ENCODE results near the gene GNRHR.

GRCh38 chr4:67718848-67719247 lies 35.3 kb downstream of the GNRHR start:
- TF ChIP-seq, protein P1, sequence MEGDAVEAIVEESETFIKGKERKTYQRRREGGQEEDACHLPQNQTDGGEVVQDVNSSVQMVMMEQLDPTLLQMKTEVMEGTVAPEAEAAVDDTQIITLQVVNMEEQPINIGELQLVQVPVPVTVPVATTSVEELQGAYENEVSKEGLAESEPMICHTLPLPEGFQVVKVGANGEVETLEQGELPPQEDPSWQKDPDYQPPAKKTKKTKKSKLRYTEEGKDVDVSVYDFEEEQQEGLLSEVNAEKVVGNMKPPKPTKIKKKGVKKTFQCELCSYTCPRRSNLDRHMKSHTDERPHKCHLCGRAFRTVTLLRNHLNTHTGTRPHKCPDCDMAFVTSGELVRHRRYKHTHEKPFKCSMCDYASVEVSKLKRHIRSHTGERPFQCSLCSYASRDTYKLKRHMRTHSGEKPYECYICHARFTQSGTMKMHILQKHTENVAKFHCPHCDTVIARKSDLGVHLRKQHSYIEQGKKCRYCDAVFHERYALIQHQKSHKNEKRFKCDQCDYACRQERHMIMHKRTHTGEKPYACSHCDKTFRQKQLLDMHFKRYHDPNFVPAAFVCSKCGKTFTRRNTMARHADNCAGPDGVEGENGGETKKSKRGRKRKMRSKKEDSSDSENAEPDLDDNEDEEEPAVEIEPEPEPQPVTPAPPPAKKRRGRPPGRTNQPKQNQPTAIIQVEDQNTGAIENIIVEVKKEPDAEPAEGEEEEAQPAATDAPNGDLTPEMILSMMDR (IDR thresholded peaks at IDR 0.05) = no peak
- TF ChIP-seq POLR2A (IDR thresholded peaks at IDR 0.05) = no peak
